GM12878 (cell line): ENCODE data around the gene NAV2.

Experiments used
- EZH2 ChIP-seq: IDR thresholded peaks from 2 replicates; pipeline ENCODE4 v1.6.1; 2012; ENCODE audit warnings: low read depth, mild to moderate bottlenecking, control low read depth, inconsistent platforms, low read length, borderline replicate concordance; ENCODE audit not compliant: control insufficient read depth
- HDAC2 ChIP-seq: fragments of 200-600 bp; sonication (generic); IDR thresholded peaks from 2 replicates; pipeline ENCODE4 v1.6.1; 2017
- NBN ChIP-seq: fragments of 450-650 bp; IDR thresholded peaks from 2 replicates; pipeline ENCODE4 v1.6.1; 2016
- NR2F1 ChIP-seq: fragments of 450-650 bp; conservative IDR thresholded peaks from 2 replicates; pipeline ENCODE4 v1.6.1; 2017; ENCODE audit warnings: mild to moderate bottlenecking
- POLR2AphosphoS2 ChIP-seq: IDR thresholded peaks from 2 replicates; pipeline ENCODE4 v1.6.1; 2011; ENCODE audit warnings: low read depth, mild to moderate bottlenecking, low read length, improper control_type of control experiment, moderate library complexity
- TAF1 ChIP-seq: IDR thresholded peaks from 2 replicates; pipeline ENCODE4 v1.6.1; 2011; ENCODE audit warnings: mild to moderate bottlenecking, low read depth, low read length, borderline replicate concordance
- ZSCAN29 ChIP-seq: fragments of 450-650 bp; IDR thresholded peaks from 2 replicates; pipeline ENCODE4 v1.6.1; 2017; ENCODE audit warnings: mild to moderate bottlenecking, moderate library complexity
- TF ChIP-seq, protein P1 (sequence below), 3 experiments: IDR thresholded peaks in 2 of 3; conservative IDR thresholded peaks in 1 of 3; 2 replicates each; pipeline ENCODE4 v1.5.1; 2011; ENCODE audit warnings: low read depth in 3 of 3, low read length in 3 of 3, mild to moderate bottlenecking in 3 of 3, control low read depth in 2 of 3, moderate library complexity in 2 of 3, inconsistent platforms in 1 of 3, mixed read lengths in 1 of 3; ENCODE audit not compliant: control insufficient read depth in 2 of 3, insufficient read depth in 1 of 3; ENCODE audit errors: extremely low read depth in 1 of 3
- TF ChIP-seq, protein P2 (sequence below): IDR thresholded peaks from 2 replicates; pipeline ENCODE4 v1.6.1; 2011; ENCODE audit warnings: low read depth, low read length, improper control_type of control experiment, borderline replicate concordance

GRCh38 chr11:19768815-19769214, 56.2 kb downstream of the NAV2 start:
- no peak for TF ChIP-seq NR2F1
- TF ChIP-seq, protein P1, sequence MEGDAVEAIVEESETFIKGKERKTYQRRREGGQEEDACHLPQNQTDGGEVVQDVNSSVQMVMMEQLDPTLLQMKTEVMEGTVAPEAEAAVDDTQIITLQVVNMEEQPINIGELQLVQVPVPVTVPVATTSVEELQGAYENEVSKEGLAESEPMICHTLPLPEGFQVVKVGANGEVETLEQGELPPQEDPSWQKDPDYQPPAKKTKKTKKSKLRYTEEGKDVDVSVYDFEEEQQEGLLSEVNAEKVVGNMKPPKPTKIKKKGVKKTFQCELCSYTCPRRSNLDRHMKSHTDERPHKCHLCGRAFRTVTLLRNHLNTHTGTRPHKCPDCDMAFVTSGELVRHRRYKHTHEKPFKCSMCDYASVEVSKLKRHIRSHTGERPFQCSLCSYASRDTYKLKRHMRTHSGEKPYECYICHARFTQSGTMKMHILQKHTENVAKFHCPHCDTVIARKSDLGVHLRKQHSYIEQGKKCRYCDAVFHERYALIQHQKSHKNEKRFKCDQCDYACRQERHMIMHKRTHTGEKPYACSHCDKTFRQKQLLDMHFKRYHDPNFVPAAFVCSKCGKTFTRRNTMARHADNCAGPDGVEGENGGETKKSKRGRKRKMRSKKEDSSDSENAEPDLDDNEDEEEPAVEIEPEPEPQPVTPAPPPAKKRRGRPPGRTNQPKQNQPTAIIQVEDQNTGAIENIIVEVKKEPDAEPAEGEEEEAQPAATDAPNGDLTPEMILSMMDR (IDR thresholded peaks at IDR 0.05 in 2 of 3, conservative IDR thresholded peaks at IDR 0.05 in 1 of 3; ENCODE audit: control insufficient read depth in 2 of 3, extremely low read depth in 1 of 3, insufficient read depth in 1 of 3, low read depth in 3 of 3, low read length in 3 of 3) = no peak
- TF ChIP-seq, protein P2, sequence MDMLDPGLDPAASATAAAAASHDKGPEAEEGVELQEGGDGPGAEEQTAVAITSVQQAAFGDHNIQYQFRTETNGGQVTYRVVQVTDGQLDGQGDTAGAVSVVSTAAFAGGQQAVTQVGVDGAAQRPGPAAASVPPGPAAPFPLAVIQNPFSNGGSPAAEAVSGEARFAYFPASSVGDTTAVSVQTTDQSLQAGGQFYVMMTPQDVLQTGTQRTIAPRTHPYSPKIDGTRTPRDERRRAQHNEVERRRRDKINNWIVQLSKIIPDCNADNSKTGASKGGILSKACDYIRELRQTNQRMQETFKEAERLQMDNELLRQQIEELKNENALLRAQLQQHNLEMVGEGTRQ = no peak
- TF ChIP-seq ZSCAN29 = no peak
- TF ChIP-seq TAF1 = no peak
- TF ChIP-seq HDAC2 = no peak
- TF ChIP-seq EZH2 = no peak
- no peak for TF ChIP-seq POLR2AphosphoS2
- TF ChIP-seq NBN = no peak
